Measurements from ENCODE around the gene POMT1. TPM values are rescaled to one million over a fixed set of nuclear protein-coding genes. Genes with fewer than 3 reads are reported as not detected.
A peak's percentile ranks its signal among the peaks of the same experiment; 100 is the strongest.

The POMT1 gene
- total RNA-seq, 1 donor from 2014 or later = 46.9 TPM

GRCh38 chr9:131492070-131492469 is 10.6 kb upstream of the POMT1 start:
- Mint-ChIP-seq H3K36me3 (ENCODE audit: low read depth) (peaks cover 87% of the 10 kb centered on the region), H3K4me1 (ENCODE audit: low read depth) (no peaks in the 10 kb centered on the region), H3K4me3 (ENCODE audit: low read depth) (no peak overlapping the region), H3K27ac (no peak overlapping the region), H3K27me3 (ENCODE audit: low read depth) (no peaks in the 10 kb centered on the region), H3K9me3 (no peaks in the 10 kb centered on the region)
- no peak for DNase-seq (ENCODE audit: low spot score)
- intact Hi-C loops (cut with micrococcal nuclease) = no loop called here

GRCh38 chr9:131494296-131494870 is 8.3 kb upstream of the POMT1 start:
- intact Hi-C loops (cut with micrococcal nuclease) = no loop called here
- no peak overlapping the region for H3K4me3 Mint-ChIP-seq (ENCODE audit: low read depth)

GRCh38 chr9:131495785-131496184 is 6.9 kb upstream of the POMT1 start:
- DNase-seq (ENCODE audit: low spot score) = no peak
- no peaks in the 10 kb centered on the region for H3K9me3 Mint-ChIP-seq
- H3K4me3 Mint-ChIP-seq (ENCODE audit: low read depth) = no peak overlapping the region
- H3K27me3 Mint-ChIP-seq (ENCODE audit: low read depth) = no peaks in the 10 kb centered on the region
- intact Hi-C loops (cut with micrococcal nuclease) = no loop called here
- peaks cover 75% of the 10 kb centered on the region for H3K36me3 Mint-ChIP-seq (ENCODE audit: low read depth)
- no peak overlapping the region for H3K27ac Mint-ChIP-seq
- H3K4me1 Mint-ChIP-seq (ENCODE audit: low read depth) = peaks cover 14% of the 10 kb centered on the region

More at GRCh38 chr9:131494296-131494870, 8.3 kb upstream of the POMT1 start:
- no peaks in the 10 kb centered on the region for H3K9me3 Mint-ChIP-seq
- no peak for DNase-seq (ENCODE audit: low spot score)
- no peak overlapping the region for H3K27ac Mint-ChIP-seq
- H3K36me3 Mint-ChIP-seq (ENCODE audit: low read depth) = peaks cover 84% of the 10 kb centered on the region
- H3K27me3 Mint-ChIP-seq (ENCODE audit: low read depth) = no peaks in the 10 kb centered on the region
- no peaks in the 10 kb centered on the region for H3K4me1 Mint-ChIP-seq (ENCODE audit: low read depth)

- Mint-ChIP-seq H3K36me3 (ENCODE audit: low read depth) (peaks cover 72% of the 10 kb centered on the region), H3K4me3 (ENCODE audit: low read depth) (no peak overlapping the region), H3K4me1 (ENCODE audit: low read depth) (peaks cover 25% of the 10 kb centered on the region), H3K27ac (no peak overlapping the region), H3K9me3 (no peaks in the 10 kb centered on the region), H3K27me3 (ENCODE audit: low read depth) (no peaks in the 10 kb centered on the region)
- DNase-seq (ENCODE audit: low spot score) = no peak
- intact Hi-C loops (cut with micrococcal nuclease) = no loop called here
Measured at GRCh38 chr9:131496844-131497405, 5.8 kb upstream of the POMT1 start.

- Mint-ChIP-seq H3K36me3 (ENCODE audit: low read depth) (peaks cover 55% of the 10 kb centered on the region), H3K4me1 (ENCODE audit: low read depth) (peaks cover 32% of the 10 kb centered on the region), H3K4me3 (ENCODE audit: low read depth) (no peak overlapping the region), H3K27me3 (ENCODE audit: low read depth) (no peaks in the 10 kb centered on the region), H3K9me3 (no peaks in the 10 kb centered on the region), H3K27ac (peak overlapping the region; percentile 94)
- intact Hi-C loops (cut with micrococcal nuclease) = no loop called here
- DNase-seq (ENCODE audit: low spot score) = no peak
Measured at GRCh38 chr9:131499254-131499767, 3.4 kb upstream of the POMT1 start.

GRCh38 chr9:131500377-131500776 is 2.3 kb upstream of the POMT1 start:
- H3K36me3 Mint-ChIP-seq (ENCODE audit: low read depth) = peaks cover 50% of the 10 kb centered on the region
- DNase-seq (ENCODE audit: low spot score) = peak; percentile 63
- H3K27me3 Mint-ChIP-seq (ENCODE audit: low read depth) = no peaks in the 10 kb centered on the region
- H3K27ac Mint-ChIP-seq = peak overlapping the region; percentile 94
- no peaks in the 10 kb centered on the region for H3K9me3 Mint-ChIP-seq
- intact Hi-C loops (cut with micrococcal nuclease) = loop anchor here (2.0 to 10.0 kb wide), 5 partner anchors 77 to 247 kb away; partner anchors contain the start of gene FAM78A
- peak overlapping the region; percentile 20 for H3K4me3 Mint-ChIP-seq (ENCODE audit: low read depth)
- peaks cover 35% of the 10 kb centered on the region for H3K4me1 Mint-ChIP-seq (ENCODE audit: low read depth)

GRCh38 chr9:131500939-131501541 is 1.7 kb upstream of the POMT1 start:
- peak overlapping the region; percentile 94 for H3K27ac Mint-ChIP-seq
- H3K4me3 Mint-ChIP-seq (ENCODE audit: low read depth) = peak overlapping the region; percentile 71
- peaks cover 35% of the 10 kb centered on the region for H3K4me1 Mint-ChIP-seq (ENCODE audit: low read depth)
- H3K27me3 Mint-ChIP-seq (ENCODE audit: low read depth) = no peaks in the 10 kb centered on the region
- H3K36me3 Mint-ChIP-seq (ENCODE audit: low read depth) = peaks cover 49% of the 10 kb centered on the region
- peak; percentile 40 for DNase-seq (ENCODE audit: low spot score)
- intact Hi-C loops (cut with micrococcal nuclease) = loop anchor here (2.0 to 10.0 kb wide), 5 partner anchors 76 to 246 kb away; partner anchors contain the start of gene FAM78A
- H3K9me3 Mint-ChIP-seq = no peaks in the 10 kb centered on the region

GRCh38 chr9:131503626-131504465 is 1.1 kb downstream of the POMT1 start:
- Mint-ChIP-seq H3K36me3 (ENCODE audit: low read depth) (peaks cover 43% of the 10 kb centered on the region), H3K27me3 (ENCODE audit: low read depth) (no peaks in the 10 kb centered on the region), H3K4me3 (ENCODE audit: low read depth) (peak overlapping the region; percentile 97), H3K27ac (peak overlapping the region; percentile 91), H3K4me1 (ENCODE audit: low read depth) (peaks cover 35% of the 10 kb centered on the region), H3K9me3 (no peaks in the 10 kb centered on the region)
- intact Hi-C loops (cut with micrococcal nuclease) = loop anchor here (2.0 to 10.0 kb wide), 5 partner anchors 27 to 243 kb away; partner anchors contain the start of genes FAM78A and UCK1
- peak; percentile 67 for DNase-seq (ENCODE audit: low spot score)

- H3K27me3 Mint-ChIP-seq (ENCODE audit: low read depth) = no peaks in the 10 kb centered on the region
- intact Hi-C loops (cut with micrococcal nuclease) = loop anchor here (10.0 kb wide), 1 partner anchor 160 kb away; no protein-coding TSS in a partner anchor
- no peak for DNase-seq (ENCODE audit: low spot score)
- no peak overlapping the region for H3K27ac Mint-ChIP-seq
- H3K4me1 Mint-ChIP-seq (ENCODE audit: low read depth) = peaks cover 29% of the 10 kb centered on the region
- H3K36me3 Mint-ChIP-seq (ENCODE audit: low read depth) = peaks cover 41% of the 10 kb centered on the region
- H3K9me3 Mint-ChIP-seq = no peaks in the 10 kb centered on the region
- H3K4me3 Mint-ChIP-seq (ENCODE audit: low read depth) = no peak overlapping the region
Measured at GRCh38 chr9:131505012-131505411, 2.3 kb downstream of the POMT1 start.

- peaks cover 58% of the 10 kb centered on the region for H3K36me3 Mint-ChIP-seq (ENCODE audit: low read depth)
- DNase-seq (ENCODE audit: low spot score) = no peak
- no peaks in the 10 kb centered on the region for H3K4me1 Mint-ChIP-seq (ENCODE audit: low read depth)
- H3K9me3 Mint-ChIP-seq = no peaks in the 10 kb centered on the region
- no peaks in the 10 kb centered on the region for H3K27me3 Mint-ChIP-seq (ENCODE audit: low read depth)
- no peak overlapping the region for H3K27ac Mint-ChIP-seq
- intact Hi-C loops (cut with micrococcal nuclease) = no loop called here
- H3K4me3 Mint-ChIP-seq (ENCODE audit: low read depth) = no peak overlapping the region
Measured at GRCh38 chr9:131511416-131511815, 8.7 kb downstream of the POMT1 start.

GRCh38 chr9:131511880-131512279 is 9.2 kb downstream of the POMT1 start:
- no peaks in the 10 kb centered on the region for H3K9me3 Mint-ChIP-seq
- H3K36me3 Mint-ChIP-seq (ENCODE audit: low read depth) = peaks cover 56% of the 10 kb centered on the region
- no peaks in the 10 kb centered on the region for H3K4me1 Mint-ChIP-seq (ENCODE audit: low read depth)
- intact Hi-C loops (cut with micrococcal nuclease) = no loop called here
- H3K4me3 Mint-ChIP-seq (ENCODE audit: low read depth) = no peak overlapping the region
- no peak for DNase-seq (ENCODE audit: low spot score)
- no peaks in the 10 kb centered on the region for H3K27me3 Mint-ChIP-seq (ENCODE audit: low read depth)
- H3K27ac Mint-ChIP-seq = no peak overlapping the region

- Mint-ChIP-seq H3K36me3 (ENCODE audit: low read depth) (peaks cover 55% of the 10 kb centered on the region), H3K9me3 (no peaks in the 10 kb centered on the region), H3K4me1 (ENCODE audit: low read depth) (no peaks in the 10 kb centered on the region), H3K4me3 (ENCODE audit: low read depth) (no peak overlapping the region), H3K27me3 (ENCODE audit: low read depth) (no peaks in the 10 kb centered on the region), H3K27ac (no peak overlapping the region)
- no peak for DNase-seq (ENCODE audit: low spot score)
- intact Hi-C loops (cut with micrococcal nuclease) = no loop called here
Measured at GRCh38 chr9:131513177-131513576, 10.5 kb downstream of the POMT1 start.

Data from activated T-helper 2 cell treated with anti-CD3 and anti-CD28 coated beads, Interferon-gamma antibody, Interleukin-2, Interleukin-4, amounts not matched to agents 10 μg/mL and 5 μg/mL and 100 μg/mL, durations not matched to agents 14 hours and 24 hours and 36 hours (primary cell).